Stomach (tissue), 4 donors: ENCODE results near the gene RBM41.

Experiments
- EP300 ChIP-seq: sonication (generic); formaldehyde crosslinking; IDR thresholded peaks from one replicate; pipeline ENCODE4 v1.6.1; 2017; ENCODE audit warnings: antibody characterized with exemption
- POLR2A ChIP-seq, 4 donors: fragments of 450-650 bp; IDR thresholded peaks; one replicate each; pipeline ENCODE4 v1.6.1; 2016; ENCODE audit warnings: antibody characterized with exemption in 4 of 4, control low read depth in 2 of 4, mild to moderate bottlenecking in 1 of 4, moderate library complexity in 1 of 4
- POLR2AphosphoS5 ChIP-seq, 3 donors: sonication (generic); formaldehyde crosslinking; IDR thresholded peaks; one replicate each; pipeline ENCODE4 v1.6.1; 2016; ENCODE audit warnings: antibody characterized with exemption in 3 of 3
- TF ChIP-seq, protein P1 (sequence below), 7 experiments: fragments of 450-650 bp in 4 of 7; fragments of 200-600 bp in 3 of 7; sonication (generic) in 3 of 7; IDR thresholded peaks; one replicate each; pipeline ENCODE4 v1.5.1; 2016 to 2019; ENCODE audit warnings: antibody characterized with exemption in 7 of 7, control low read depth in 2 of 7, mild to moderate bottlenecking in 1 of 7

DNA sequence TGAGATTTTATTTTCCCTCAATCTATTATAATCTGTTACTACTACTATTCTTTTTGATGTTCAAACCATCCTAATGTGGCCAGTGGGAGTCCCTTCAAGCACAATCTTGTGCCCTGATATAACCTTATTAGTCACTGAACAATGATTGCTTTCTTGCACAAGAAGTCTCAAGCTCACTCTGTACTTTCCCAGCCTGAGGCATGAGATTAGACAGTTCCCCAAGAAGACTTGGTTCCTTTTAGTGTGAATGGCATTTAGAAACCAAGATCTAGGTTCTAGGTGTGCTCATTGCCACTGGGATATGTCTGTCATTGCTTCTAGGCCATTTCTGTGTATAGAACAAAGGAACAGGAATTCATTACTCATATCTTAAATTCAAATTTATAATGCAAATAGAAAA lies 28.0 kb upstream of the RBM41 start:
- TF ChIP-seq EP300, result no peak
- TF ChIP-seq, protein P1, sequence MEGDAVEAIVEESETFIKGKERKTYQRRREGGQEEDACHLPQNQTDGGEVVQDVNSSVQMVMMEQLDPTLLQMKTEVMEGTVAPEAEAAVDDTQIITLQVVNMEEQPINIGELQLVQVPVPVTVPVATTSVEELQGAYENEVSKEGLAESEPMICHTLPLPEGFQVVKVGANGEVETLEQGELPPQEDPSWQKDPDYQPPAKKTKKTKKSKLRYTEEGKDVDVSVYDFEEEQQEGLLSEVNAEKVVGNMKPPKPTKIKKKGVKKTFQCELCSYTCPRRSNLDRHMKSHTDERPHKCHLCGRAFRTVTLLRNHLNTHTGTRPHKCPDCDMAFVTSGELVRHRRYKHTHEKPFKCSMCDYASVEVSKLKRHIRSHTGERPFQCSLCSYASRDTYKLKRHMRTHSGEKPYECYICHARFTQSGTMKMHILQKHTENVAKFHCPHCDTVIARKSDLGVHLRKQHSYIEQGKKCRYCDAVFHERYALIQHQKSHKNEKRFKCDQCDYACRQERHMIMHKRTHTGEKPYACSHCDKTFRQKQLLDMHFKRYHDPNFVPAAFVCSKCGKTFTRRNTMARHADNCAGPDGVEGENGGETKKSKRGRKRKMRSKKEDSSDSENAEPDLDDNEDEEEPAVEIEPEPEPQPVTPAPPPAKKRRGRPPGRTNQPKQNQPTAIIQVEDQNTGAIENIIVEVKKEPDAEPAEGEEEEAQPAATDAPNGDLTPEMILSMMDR (IDR thresholded peaks at IDR 0.05), result no peak
- no peak for TF ChIP-seq POLR2A (IDR thresholded peaks at IDR 0.05)
- no peak for TF ChIP-seq POLR2AphosphoS5 (IDR thresholded peaks at IDR 0.05)
